Small intestine (tissue), 7 donors: ENCODE results near the gene BTBD16. TPM values are rescaled to one million over a fixed set of nuclear protein-coding genes. Genes with fewer than 3 reads are reported as not detected.

ENCODE experiments used
- DNase-seq, 2 donors: peaks; one replicate each; pipeline versions ENCODE4 v3.0.0 to v3.0.0-alpha.2; 2013
- FAIRE-seq: peaks from 2 replicates; lab custom pipeline; 2012; peaks lifted over from hg19 to GRCh38; lab: Jason Lieb, UNC
- H3K27ac ChIP-seq, 3 donors: one replicate each; pipeline ENCODE4 v1.5.1; 2013; ENCODE audit warnings: low read length in 2 of 3, mild to moderate bottlenecking in 2 of 3, control low read depth in 1 of 3, inconsistent platforms in 1 of 3, low read depth in 1 of 3, moderate library complexity in 1 of 3
- H3K27me3 ChIP-seq, 3 donors: one replicate each; pipeline ENCODE4 v1.6.1; 2013; ENCODE audit warnings: low read length in 3 of 3, inconsistent platforms in 1 of 3; ENCODE audit not compliant: control insufficient read depth in 3 of 3, insufficient read depth in 3 of 3
- H3K36me3 ChIP-seq, 3 donors: one replicate each; pipeline ENCODE4 v1.6.1; 2013; ENCODE audit warnings: low read length in 3 of 3, inconsistent platforms in 1 of 3, low read depth in 1 of 3, mild to moderate bottlenecking in 1 of 3, moderate library complexity in 1 of 3; ENCODE audit not compliant: control insufficient read depth in 3 of 3, insufficient read depth in 2 of 3
- H3K4me1 ChIP-seq, 3 donors: one replicate each; pipeline ENCODE4 v1.6.1; 2013; ENCODE audit warnings: low read length in 2 of 3, inconsistent platforms in 1 of 3, low read depth in 1 of 3, mild to moderate bottlenecking in 1 of 3, moderate library complexity in 1 of 3; ENCODE audit not compliant: control insufficient read depth in 3 of 3, insufficient read depth in 2 of 3
- H3K4me3 ChIP-seq, 3 donors: one replicate each; pipeline ENCODE4 v1.5.1; 2013; ENCODE audit warnings: low read length in 3 of 3, control low read depth in 1 of 3, inconsistent platforms in 1 of 3, low read depth in 1 of 3, mild to moderate bottlenecking in 1 of 3, moderate library complexity in 1 of 3
- H3K9me3 ChIP-seq, 2 donors: one replicate each; pipeline ENCODE4 v1.6.1; 2013; ENCODE audit warnings: low read depth in 1 of 2, low read length in 1 of 2; ENCODE audit not compliant: control insufficient read depth in 2 of 2, insufficient read depth in 1 of 2
- WGBS, 3 donors: extraction: QIAGEN DNeasy Blood & Tissue Kit; methylation state at CpG; one replicate each; pipeline ENCODE4 v1.1.7; 2013; 5-methylcytosine and 5-hydroxymethylcytosine counted together
- polyA plus RNA-seq, 4 donors: library from polyadenylated mRNA; stranded (reverse) in 3 of 4; unstranded in 1 of 4; fragments of 200-250 nt in 3 of 4; fragments of 120-200 nt in 1 of 4; gene quantifications; one replicate each; pipeline versions ENCODE4 v1.2.1 to v1.2.3, GENCODE V29; 2013
- donor health status: healthy with polysubstance abuse.
- donor health status: control.
- donor health status: control.
- donor health status: Bipolar disorder and iron deficiency.
- donor health status: healthy.

Gene BTBD16
- polyA plus RNA-seq, 4 donors = 0.18 to 0.92 TPM; not detected in 2

DNA sequence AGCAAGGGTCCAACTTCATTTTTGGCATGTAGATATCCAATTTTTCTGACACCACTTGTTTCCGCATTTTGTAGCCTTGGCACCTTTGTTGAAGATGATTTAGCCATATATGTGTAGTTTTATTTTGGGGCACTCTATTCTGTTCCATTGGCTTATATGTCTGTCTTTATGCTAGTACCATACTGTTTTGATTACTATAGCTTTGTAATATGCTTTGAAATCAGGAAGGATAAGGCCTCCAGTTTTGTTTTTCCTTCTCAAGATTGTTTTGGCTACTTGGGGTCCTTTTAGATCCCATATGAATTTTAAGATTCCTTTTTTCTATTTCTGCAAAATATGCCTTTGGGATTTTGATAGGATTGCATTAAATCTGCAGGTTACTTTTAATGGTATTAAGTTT lies 9.5 kb upstream of the BTBD16 start:
- H3K36me3 ChIP-seq = peaks cover 0 to 7% (median 0%) of the 10 kb centered on the region in 3 donors
- FAIRE-seq = no peak
- WGBS, 3 donors = 67 to 78% (median 75%) methylated on average over 1 of the region's 1 CpG

DNA sequence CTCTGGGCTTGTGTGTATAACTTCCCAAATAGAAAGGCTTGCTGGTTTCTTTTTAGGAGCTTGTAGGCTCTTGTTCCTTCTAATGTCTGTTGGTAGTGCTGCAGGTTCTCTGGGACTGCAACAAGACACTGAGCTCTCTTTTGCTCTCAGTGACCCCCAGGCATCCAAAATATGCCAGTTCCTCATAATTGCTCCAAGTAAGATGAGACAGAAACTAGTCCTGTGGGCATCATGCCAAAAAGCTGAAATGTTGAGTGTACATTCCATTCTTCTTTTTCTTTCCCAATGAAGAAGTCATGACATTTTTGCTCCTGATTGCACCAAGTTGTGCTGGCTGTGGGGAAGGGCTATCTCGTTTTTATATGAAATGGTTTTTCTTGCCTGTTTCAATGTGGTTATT lies 7.1 kb upstream of the BTBD16 start:
- H3K9me3 ChIP-seq = peaks cover 0 to 9% of the 10 kb centered on the region in 2 donors
- peaks cover 2 to 29% (median 3%) of the 10 kb centered on the region in 3 donors for H3K4me1 ChIP-seq
- H3K4me3 ChIP-seq = no peak overlapping the region
- no peaks in the 10 kb centered on the region for H3K27me3 ChIP-seq
- no peak for FAIRE-seq
- no peaks in the 10 kb centered on the region for H3K36me3 ChIP-seq
- WGBS, 3 donors = 51 to 67% (median 67%) methylated on average over 1 of the region's 1 CpG
- no peak for DNase-seq
- H3K27ac ChIP-seq = no peak overlapping the region

More for the DNA sequence above, 9.5 kb upstream of the BTBD16 start:
- H3K27ac ChIP-seq = no peak overlapping the region
- H3K4me1 ChIP-seq = peaks cover 2 to 16% (median 3%) of the 10 kb centered on the region in 3 donors
- H3K27me3 ChIP-seq = no peaks in the 10 kb centered on the region
- H3K9me3 ChIP-seq = peaks cover 0 to 9% of the 10 kb centered on the region in 2 donors
- no peak for DNase-seq
- H3K4me3 ChIP-seq = no peak overlapping the region

DNA sequence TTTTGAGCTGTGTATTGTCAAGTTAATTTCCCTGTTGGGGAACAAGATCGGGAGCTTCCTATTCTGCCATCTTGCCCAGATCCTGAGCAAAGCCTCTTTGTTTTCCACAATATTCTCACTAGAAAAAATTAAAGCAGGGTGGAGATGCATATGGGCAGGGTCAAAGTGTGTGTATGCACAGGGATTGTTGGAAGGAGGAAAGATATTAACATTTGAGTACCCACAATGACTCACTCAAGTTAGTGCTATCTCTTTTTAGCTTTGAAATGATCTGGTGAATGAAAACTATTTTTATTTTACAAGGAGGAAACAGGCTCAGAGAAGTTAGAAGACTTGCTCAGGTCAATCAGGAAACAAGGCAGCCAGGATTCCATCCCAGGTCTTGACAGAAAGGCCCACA lies 6.7 kb upstream of the BTBD16 start:
- H3K4me1 ChIP-seq = peaks cover 2 to 29% (median 3%) of the 10 kb centered on the region in 3 donors
- peaks cover 0 to 9% of the 10 kb centered on the region in 2 donors for H3K9me3 ChIP-seq
- H3K27ac ChIP-seq = no peak overlapping the region
- no peaks in the 10 kb centered on the region for H3K36me3 ChIP-seq
- H3K4me3 ChIP-seq = no peak overlapping the region
- no peak for FAIRE-seq
- peak; percentile 41 to 44 for DNase-seq
- WGBS, 3 donors = 68 to 95% (median 77%) methylated on average over 1 of the region's 1 CpG
- H3K27me3 ChIP-seq = no peaks in the 10 kb centered on the region

DNA sequence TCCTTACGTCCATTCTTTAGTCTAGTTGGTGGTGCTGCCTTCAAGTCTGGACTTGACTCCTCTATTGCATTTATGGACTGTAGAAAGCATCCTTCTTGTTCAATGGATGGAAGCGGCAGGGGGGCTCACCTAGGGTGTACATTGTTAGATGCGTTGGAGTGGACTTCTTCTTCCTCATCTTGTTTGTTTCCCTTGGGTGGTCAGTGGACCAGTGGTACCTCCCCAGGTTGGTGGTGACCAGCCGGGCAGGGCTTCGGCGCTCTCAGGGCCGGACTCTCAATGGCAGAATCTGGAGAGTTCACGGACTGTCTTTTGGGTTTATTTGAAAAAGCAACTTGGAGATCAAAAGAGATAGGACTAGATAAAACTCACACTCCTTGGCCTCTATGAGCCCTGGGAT lies 6.2 kb upstream of the BTBD16 start:
- peaks cover 2 to 29% (median 3%) of the 10 kb centered on the region in 3 donors for H3K4me1 ChIP-seq
- 89 to 99% (median 96%) methylated on average over 8 of the region's 8 CpGs for WGBS, 3 donors
- no peaks in the 10 kb centered on the region for H3K36me3 ChIP-seq
- FAIRE-seq (no peak), DNase-seq (no peak)
- no peak overlapping the region for H3K27ac ChIP-seq
- no peaks in the 10 kb centered on the region for H3K27me3 ChIP-seq
- no peak overlapping the region for H3K4me3 ChIP-seq
- peaks cover 0 to 9% of the 10 kb centered on the region in 2 donors for H3K9me3 ChIP-seq

DNA sequence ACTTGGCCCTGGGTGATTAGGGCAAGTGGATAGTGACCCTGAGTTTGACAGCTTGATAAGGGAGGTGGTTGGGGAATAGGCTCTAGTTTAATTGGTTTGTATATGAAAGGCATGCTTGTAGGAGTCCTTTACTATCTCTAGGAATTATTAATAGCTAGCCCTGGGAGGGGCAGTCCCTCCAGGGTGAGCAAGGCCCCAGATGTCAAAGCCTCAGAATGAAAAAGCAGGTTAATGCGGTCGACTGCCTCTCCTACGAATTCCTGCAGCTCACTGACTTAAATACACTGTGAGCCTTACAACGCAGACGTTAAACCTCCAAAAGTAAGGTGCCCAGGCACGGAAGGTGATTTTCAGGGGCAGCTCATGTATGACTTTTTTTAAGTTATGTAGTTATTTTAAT lies 5.2 kb upstream of the BTBD16 start:
- Histone ChIP-seq H3K27ac (no peak overlapping the region), H3K27me3 (no peaks in the 10 kb centered on the region), H3K4me1 (peaks cover 2 to 29% (median 3%) of the 10 kb centered on the region in 3 donors), H3K9me3 (peaks cover 0 to 9% of the 10 kb centered on the region in 2 donors), H3K36me3 (no peaks in the 10 kb centered on the region), H3K4me3 (no peak overlapping the region)
- FAIRE-seq = no peak
- peak in 1 of 2 donors; percentile 51 for DNase-seq
- WGBS, 3 donors = 74 to 85% (median 77%) methylated on average over 6 of the region's 6 CpGs

DNA sequence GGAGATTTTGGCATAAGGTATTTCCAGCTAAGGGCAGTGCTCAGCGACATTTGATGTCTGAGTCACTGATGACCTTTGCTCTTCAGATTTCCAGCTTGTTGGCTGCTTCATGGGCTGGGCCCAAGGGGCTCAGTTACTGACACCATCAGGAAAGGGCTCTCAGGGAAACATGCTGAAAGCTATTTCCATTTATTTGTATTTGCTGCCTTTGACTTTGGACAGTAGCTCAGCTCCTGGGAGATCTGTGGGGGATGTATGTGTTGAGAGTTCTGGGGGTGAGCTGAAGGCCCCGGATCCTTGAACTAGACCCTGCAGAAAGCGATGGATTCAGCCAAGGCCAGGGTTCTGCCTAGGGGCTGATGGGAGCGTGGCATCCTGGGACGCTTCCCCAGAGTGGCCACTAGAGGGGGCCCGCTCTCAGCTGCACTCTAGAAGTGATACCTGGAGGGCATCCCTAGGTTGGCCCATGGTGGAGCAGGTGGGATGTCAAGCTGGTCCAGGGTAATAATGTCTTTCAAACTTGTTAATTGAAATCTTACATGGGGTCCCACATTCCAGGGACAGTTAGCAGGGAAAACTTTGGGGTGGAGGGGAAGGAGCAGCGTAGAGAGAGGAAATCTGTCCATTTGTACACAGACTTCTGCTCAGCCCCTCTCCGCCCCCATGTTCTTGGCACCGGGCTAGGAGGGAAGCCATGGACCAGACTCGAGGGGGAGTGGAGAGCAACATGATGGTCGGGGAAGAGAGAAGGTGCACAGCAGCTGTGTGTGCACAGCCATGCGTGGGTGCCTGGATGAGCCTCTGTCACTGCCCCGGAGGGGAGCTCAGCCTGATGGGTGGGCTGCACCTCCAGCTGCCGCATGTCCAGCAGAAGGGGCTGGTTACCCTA lies 3.0 kb upstream of the BTBD16 start:
- Histone ChIP-seq H3K27me3 (no peaks in the 10 kb centered on the region), H3K4me1 (peaks cover 2 to 29% (median 3%) of the 10 kb centered on the region in 3 donors), H3K9me3 (peaks cover 0 to 5% of the 10 kb centered on the region in 2 donors), H3K4me3 (no peak overlapping the region), H3K27ac (peak overlapping the region in 1 of 3 donors; percentile 31), H3K36me3 (no peaks in the 10 kb centered on the region)
- no peak for FAIRE-seq
- DNase-seq = peak; percentile 69 to 75
- 44 to 53% (median 50%) methylated on average over 14 of the region's 14 CpGs for WGBS, 3 donors

DNA sequence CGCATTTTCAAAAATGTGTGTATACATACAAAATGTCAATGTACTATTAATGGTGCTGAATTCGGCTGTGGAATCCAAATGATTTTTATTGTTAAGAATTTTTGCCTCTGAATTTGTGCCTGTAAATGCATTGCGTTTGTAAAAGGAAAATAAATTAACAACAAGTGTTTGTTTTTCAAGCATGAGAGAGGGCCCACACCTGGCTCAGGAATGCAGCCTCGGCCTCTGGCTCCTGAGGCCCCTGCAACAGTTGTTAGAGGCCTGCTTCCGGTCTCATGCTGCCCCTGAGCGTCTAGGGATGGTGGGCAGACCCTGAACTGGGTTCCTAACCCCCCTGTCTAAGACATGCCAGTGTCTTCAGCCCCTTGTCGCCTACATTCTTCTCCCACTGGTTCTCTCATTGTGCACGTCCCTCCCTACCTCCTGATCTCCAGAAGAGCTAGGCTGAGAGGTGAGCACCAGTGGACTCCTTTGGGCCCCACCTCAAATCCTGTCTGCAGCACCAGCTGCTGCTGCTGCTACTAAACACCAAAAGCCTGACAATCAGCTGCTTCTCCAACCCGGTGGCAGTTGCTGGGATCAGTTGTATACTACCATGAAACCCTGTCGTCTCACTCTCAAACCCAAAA lies 1.9 kb upstream of the BTBD16 start:
- WGBS, 3 donors = 75 to 84% (median 75%) methylated on average over 10 of the region's 10 CpGs
- H3K4me3 ChIP-seq = no peak overlapping the region
- no peaks in the 10 kb centered on the region for H3K27me3 ChIP-seq
- no peak overlapping the region for H3K27ac ChIP-seq
- peaks cover 0 to under 1% of the 10 kb centered on the region in 2 donors for H3K9me3 ChIP-seq
- H3K36me3 ChIP-seq = no peaks in the 10 kb centered on the region
- FAIRE-seq (no peak), DNase-seq (no peak)
- H3K4me1 ChIP-seq = peaks cover under 1 to 26% (median 2%) of the 10 kb centered on the region in 3 donors

DNA sequence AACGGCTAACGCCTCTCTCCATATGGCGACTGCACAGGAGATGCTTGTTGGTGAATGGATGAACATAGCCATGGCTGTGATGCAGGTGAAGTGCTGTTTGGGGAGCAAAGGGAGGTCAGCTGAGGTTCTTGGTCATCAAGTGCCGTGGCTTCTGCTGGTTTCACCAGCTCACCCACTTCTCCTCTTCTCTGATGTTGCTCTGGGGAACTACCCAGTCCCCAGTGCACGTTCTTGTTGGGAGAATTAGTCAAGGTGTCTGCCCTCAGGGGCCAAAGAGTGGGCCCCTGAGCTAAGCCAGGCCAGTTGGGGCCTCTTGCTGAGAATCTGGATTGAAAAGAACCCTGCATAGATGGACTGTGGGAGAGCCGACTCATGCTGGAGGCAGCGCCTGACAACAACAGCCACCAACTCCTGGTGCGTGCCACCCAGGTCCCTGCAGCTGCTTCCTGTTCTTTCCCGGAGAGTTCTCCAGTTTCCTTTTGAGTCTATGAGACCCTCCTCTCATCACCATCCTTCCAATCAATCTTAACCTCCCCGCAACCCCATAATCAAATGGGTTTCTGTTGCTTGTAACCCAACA lies 3.0 kb downstream of the BTBD16 start:
- Histone ChIP-seq H3K4me1 (peaks cover 0 to 10% (median 0%) of the 10 kb centered on the region in 3 donors), H3K36me3 (no peaks in the 10 kb centered on the region), H3K4me3 (no peak overlapping the region), H3K27me3 (no peaks in the 10 kb centered on the region), H3K9me3 (peaks cover 0 to 3% of the 10 kb centered on the region in 2 donors), H3K27ac (no peak overlapping the region)
- DNase-seq = no peak
- no peak for FAIRE-seq
- WGBS, 3 donors = 79 to 92% (median 85%) methylated on average over 10 of the region's 10 CpGs
